ENCODE measurements around the gene FAM72C.
"Not testable (repeated sequence)": the region's sequence is repeated elsewhere in the genome, so short reads cannot be mapped to it uniquely, and the experiment has no call there.

GRCh38 chr1:143988602-143989426, 17.0 kb upstream of the FAM72C start:
- TF ChIP-seq EZH2 (IDR thresholded peaks at IDR 0.05); POLR2AphosphoS5 (IDR thresholded peaks at IDR 0.05; ENCODE audit: borderline replicate concordance, low read depth, low read length); FOXP2 (optimal IDR thresholded peaks at IDR 0.05; ENCODE audit: control extremely low read depth, extremely low read length, insufficient read depth): not testable (repeated sequence)

Data from SK-N-MC (cell line).